B cell (primary cell): Measurements from ENCODE around the gene KLHL18. TPM values are rescaled to one million over a fixed set of nuclear protein-coding genes. Genes with fewer than 3 reads are reported as not detected.

ENCODE experiments used
- ATAC-seq: fragments of 200-7000 bp; cut with Tn5 transposase; one replicate; pipeline ENCODE4 v1.10.0; 2021; ENCODE audit warnings: low read depth, mild to moderate bottlenecking, moderate number of reproducible peaks, moderate library complexity
- CTCF ChIA-PET: fragments of 350-600 bp; sonication (Branson Sonifier 250); formaldehyde crosslinking; loops from one replicate; lab custom pipeline; 2021; ENCODE audit warnings: antibody characterized with exemption, inconsistent platforms; lab: Charles Lee
- POLR2A ChIA-PET: fragments of 350-600 bp; sonication (Branson Sonifier 250); formaldehyde crosslinking; loops from one replicate; lab custom pipeline; 2021; ENCODE audit warnings: antibody characterized with exemption; lab: Charles Lee
- DNase-seq: peaks from one replicate; pipeline ENCODE4 v3.0.0; 2013
- H2AFZ ChIP-seq: 2 replicates; pipeline ENCODE4 v1.6.1; 2012; ENCODE audit warnings: mild to moderate bottlenecking, low read depth, low read length; ENCODE audit not compliant: insufficient read depth, poor library complexity, severe bottlenecking
- H3K27ac ChIP-seq, 2 donors: 1 replicate in 1 of 2; 2 replicates in 1 of 2; pipeline ENCODE4 v1.5.1; 2012 to 2013; ENCODE audit warnings: low read length in 2 of 2, mild to moderate bottlenecking in 2 of 2, moderate library complexity in 1 of 2
- H3K27me3 ChIP-seq, 4 experiments: fragments of 200-600 bp in 1 of 4; sonication (generic) in 1 of 4; replicated peaks in 1 of 4; 1 replicate in 2 of 4; 2 replicates in 2 of 4; pipeline versions ENCODE4 v1.6.1 to v1.7.0; 2013 to 2016; ENCODE audit warnings: low read length in 3 of 4, mild to moderate bottlenecking in 2 of 4, mixed read lengths in 1 of 4, moderate library complexity in 1 of 4; ENCODE audit not compliant: insufficient read depth in 4 of 4, control insufficient read depth in 3 of 4; ENCODE audit errors: control extremely low read depth in 1 of 4
- H3K36me3 ChIP-seq, 2 experiments: replicated peaks in 1 of 2; 1 replicate in 1 of 2; 2 replicates in 1 of 2; pipeline versions ENCODE4 v1.6.1 to v1.7.1; 2013; ENCODE audit warnings: low read length in 1 of 2; ENCODE audit not compliant: insufficient read depth in 2 of 2, control insufficient read depth in 1 of 2; ENCODE audit errors: control extremely low read depth in 1 of 2, extremely low read depth in 1 of 2
- H3K4me1 ChIP-seq, 2 donors: fragments of 200-600 bp in 1 of 2; sonication (generic) in 1 of 2; 1 replicate in 1 of 2; 2 replicates in 1 of 2; pipeline versions ENCODE4 v1.5.1 to v1.6.1; 2013 to 2017; ENCODE audit warnings: low read length in 2 of 2; ENCODE audit not compliant: control insufficient read depth in 2 of 2, insufficient read depth in 2 of 2
- H3K4me2 ChIP-seq: replicated peaks from 2 replicates; pipeline ENCODE3; 2012; ENCODE audit warnings: mild to moderate bottlenecking, low read depth, low read length; ENCODE audit not compliant: poor library complexity, severe bottlenecking
- H3K4me3 ChIP-seq, 5 experiments: fragments of 200-600 bp in 1 of 5; sonication (generic) in 1 of 5; 1 replicate in 3 of 5; 2 replicates in 2 of 5; pipeline versions ENCODE4 v1.5.1 to v1.7.0; 2011 to 2016; ENCODE audit warnings: low read length in 4 of 5, mild to moderate bottlenecking in 4 of 5, low read depth in 2 of 5, control low read depth in 1 of 5, moderate library complexity in 1 of 5; ENCODE audit not compliant: insufficient read depth in 1 of 5; ENCODE audit errors: control extremely low read depth in 1 of 5, extremely low read depth in 1 of 5
- H3K79me2 ChIP-seq: fragments of 200-600 bp; sonication (generic); one replicate; pipeline ENCODE4 v1.6.0; 2016; ENCODE audit warnings: low read length; ENCODE audit not compliant: control insufficient read depth, insufficient read depth
- H3K9ac ChIP-seq: fragments of 200-600 bp; sonication (generic); 2 replicates; pipeline ENCODE4 v1.6.1; 2017; ENCODE audit warnings: mild to moderate bottlenecking, low read length, moderate library complexity
- H3K9me3 ChIP-seq, 3 donors: one replicate each; pipeline versions ENCODE4 v1.6.1 to v1.7.1; 2013; ENCODE audit warnings: low read length in 2 of 3; ENCODE audit not compliant: control insufficient read depth in 2 of 3, insufficient read depth in 1 of 3; ENCODE audit errors: control extremely low read depth in 1 of 3
- H4K20me1 ChIP-seq: 2 replicates; pipeline ENCODE4 v1.6.0; 2012; ENCODE audit warnings: mild to moderate bottlenecking, low read length; ENCODE audit not compliant: insufficient read depth, control insufficient read depth, poor library complexity, severe bottlenecking
- H3K27ac Mint-ChIP-seq: one replicate; pipeline ENCODE4 v1.8.0; 2021; ENCODE audit warnings: mixed read lengths
- H3K27me3 Mint-ChIP-seq: one replicate; pipeline ENCODE4 v1.8.0; 2021; ENCODE audit warnings: mixed read lengths
- H3K4me1 Mint-ChIP-seq: one replicate; pipeline ENCODE4 v1.8.0; 2021; ENCODE audit warnings: mixed read lengths
- H3K4me3 Mint-ChIP-seq: one replicate; pipeline ENCODE4 v1.8.0; 2021; ENCODE audit warnings: mixed read lengths
- H3K9me3 Mint-ChIP-seq: one replicate; pipeline ENCODE4 v1.8.0; 2022; ENCODE audit warnings: mixed read lengths; ENCODE audit not compliant: insufficient read depth
- CTCF ChIP-seq: fragments of 200-600 bp; IDR thresholded peaks from one replicate; pipeline ENCODE4 v1.8.0; 2022; ENCODE audit warnings: antibody characterized with exemption, mild to moderate bottlenecking
- EZH2 ChIP-seq: IDR thresholded peaks from 2 replicates; pipeline ENCODE4 v1.6.1; 2012; ENCODE audit warnings: borderline replicate concordance, low read depth, mild to moderate bottlenecking, moderate library complexity, low read length; ENCODE audit not compliant: insufficient read depth, poor library complexity, severe bottlenecking
- WGBS: methylation state at CpG from one replicate; pipeline ENCODE4 v1.1.5; 2013; ENCODE audit warnings: missing lambda C conversion rate; ENCODE audit not compliant: insufficient coverage; 5-methylcytosine and 5-hydroxymethylcytosine counted together
- intact Hi-C: fragments of 100-400 bp; cut with micrococcal nuclease; formaldehyde crosslinking; loops from one replicate; pipeline ENCODE4 v1.10.0; 2022
- polyA plus RNA-seq: library from polyadenylated mRNA; depleted of rRNA; stranded (reverse); fragments of >200 nt; gene quantifications from 2 replicates; pipeline ENCODE4 v1.2.3, GENCODE V29; 2012
- total RNA-seq, 2 donors: library from RNA; stranded (reverse); fragments of 120-200 nt in 1 of 2; gene quantifications; 1 replicate in 1 of 2; 2 replicates in 1 of 2; pipeline versions ENCODE4 v1.2.3 to v1.2.4, GENCODE V29; 2013 to 2022

Gene KLHL18
- total and polyA plus RNA-seq, 2 donors (not counting 1 experiment from before 2014, with no cell fraction given) = 30.9 to 50.8 TPM

GRCh38 chr3:47355010-47355409 lies 72.3 kb downstream of the KLHL18 start:
- no peak overlapping the region for H3K9ac ChIP-seq
- H3K27me3 ChIP-seq = no peaks in the 10 kb centered on the region
- Mint-ChIP-seq H3K4me1 (no peaks in the 10 kb centered on the region), H3K4me3 (no peak overlapping the region), H3K27ac (no peak overlapping the region), H3K9me3 (peaks cover 4% of the 10 kb centered on the region), H3K27me3 (no peaks in the 10 kb centered on the region)
- ChIA-PET POLR2A (no interaction called here), CTCF (no interaction called here)
- TF ChIP-seq CTCF = no peak
- no peak for TF ChIP-seq EZH2
- H3K4me2 ChIP-seq = no peak overlapping the region
- no peak for ATAC-seq
- intact Hi-C loops = no loop called here
- no peak overlapping the region for H3K27ac ChIP-seq
- no peak overlapping the region for H3K4me3 ChIP-seq
- H3K4me1 ChIP-seq = no peaks in the 10 kb centered on the region
- no peak for DNase-seq
- peaks cover 0 to 20% (median 13%) of the 10 kb centered on the region in 3 donors for H3K9me3 ChIP-seq
- WGBS = 92% methylated on average over 1 of the region's 3 CpGs
- no peak overlapping the region for H2AFZ ChIP-seq
- no peaks in the 10 kb centered on the region for H3K79me2 ChIP-seq
- no peaks in the 10 kb centered on the region for H3K36me3 ChIP-seq
- no peaks in the 10 kb centered on the region for H4K20me1 ChIP-seq

- H3K27me3 Mint-ChIP-seq = no peaks in the 10 kb centered on the region
- CTCF ChIA-PET = no interaction called here
- ATAC-seq (no peak), DNase-seq (no peak)
- WGBS = 95% methylated on average over 31 of the region's 31 CpGs
- H4K20me1 ChIP-seq = no peaks in the 10 kb centered on the region
- H3K27me3 ChIP-seq = no peaks in the 10 kb centered on the region
- H3K27ac ChIP-seq = no peak overlapping the region
- no peak overlapping the region for H3K27ac Mint-ChIP-seq
- peaks cover 0 to 28% (median 14%) of the 10 kb centered on the region in 3 donors for H3K9me3 ChIP-seq
- TF ChIP-seq EZH2 (no peak), CTCF (no peak)
- no peak overlapping the region for H3K4me2 ChIP-seq
- H3K9me3 Mint-ChIP-seq = peaks cover 8% of the 10 kb centered on the region
- H3K4me3 Mint-ChIP-seq = no peak overlapping the region
- H2AFZ ChIP-seq = no peak overlapping the region
- H3K9ac ChIP-seq = no peak overlapping the region
- no peaks in the 10 kb centered on the region for H3K4me1 ChIP-seq
- no peaks in the 10 kb centered on the region for H3K36me3 ChIP-seq
- H3K4me1 Mint-ChIP-seq = no peaks in the 10 kb centered on the region
- H3K79me2 ChIP-seq = no peaks in the 10 kb centered on the region
- intact Hi-C loops = no loop called here
- H3K4me3 ChIP-seq = no peak overlapping the region
- POLR2A ChIA-PET = no interaction called here
These were observed 73.5 kb downstream of the KLHL18 start for GRCh38 chr3:47356201-47356600.
